Mammary epithelial cell (primary cell): ENCODE measurements around the gene PKIG.

Experiments used
- EZH2 ChIP-seq: IDR thresholded peaks from 2 replicates; pipeline ENCODE4 v1.6.1; 2012; ENCODE audit warnings: low read length, inconsistent platforms, borderline replicate concordance
- TF ChIP-seq, protein P1 (sequence below), 2 donors: IDR thresholded peaks in 1 of 2; conservative IDR thresholded peaks in 1 of 2; 2 replicates each; pipeline ENCODE4 v1.5.1; 2011 to 2012; ENCODE audit warnings: inconsistent platforms in 2 of 2, low read length in 2 of 2, mild to moderate bottlenecking in 2 of 2, control low read depth in 1 of 2, low read depth in 1 of 2; ENCODE audit not compliant: insufficient read depth in 1 of 2; ENCODE audit errors: extremely low read depth in 1 of 2

DNA sequence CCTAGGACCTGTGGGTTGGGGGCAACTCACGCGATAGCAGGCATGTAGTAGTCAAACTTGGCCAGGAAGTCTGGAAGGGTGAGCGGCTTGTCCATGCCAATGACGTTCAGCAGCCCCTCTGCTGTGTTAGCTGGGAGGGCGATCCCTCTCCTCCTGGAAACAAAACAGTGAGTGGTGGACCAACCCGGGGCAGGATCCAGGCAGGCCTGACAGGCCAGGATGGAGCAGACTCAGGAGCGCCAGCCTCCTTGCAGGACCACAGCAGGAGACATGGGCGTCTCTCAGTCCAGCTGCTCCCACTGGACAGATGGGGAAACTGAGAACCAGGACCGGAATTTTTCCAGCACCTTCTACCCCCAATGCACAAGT is 46.6 kb downstream of the PKIG start:
- TF ChIP-seq, protein P1, sequence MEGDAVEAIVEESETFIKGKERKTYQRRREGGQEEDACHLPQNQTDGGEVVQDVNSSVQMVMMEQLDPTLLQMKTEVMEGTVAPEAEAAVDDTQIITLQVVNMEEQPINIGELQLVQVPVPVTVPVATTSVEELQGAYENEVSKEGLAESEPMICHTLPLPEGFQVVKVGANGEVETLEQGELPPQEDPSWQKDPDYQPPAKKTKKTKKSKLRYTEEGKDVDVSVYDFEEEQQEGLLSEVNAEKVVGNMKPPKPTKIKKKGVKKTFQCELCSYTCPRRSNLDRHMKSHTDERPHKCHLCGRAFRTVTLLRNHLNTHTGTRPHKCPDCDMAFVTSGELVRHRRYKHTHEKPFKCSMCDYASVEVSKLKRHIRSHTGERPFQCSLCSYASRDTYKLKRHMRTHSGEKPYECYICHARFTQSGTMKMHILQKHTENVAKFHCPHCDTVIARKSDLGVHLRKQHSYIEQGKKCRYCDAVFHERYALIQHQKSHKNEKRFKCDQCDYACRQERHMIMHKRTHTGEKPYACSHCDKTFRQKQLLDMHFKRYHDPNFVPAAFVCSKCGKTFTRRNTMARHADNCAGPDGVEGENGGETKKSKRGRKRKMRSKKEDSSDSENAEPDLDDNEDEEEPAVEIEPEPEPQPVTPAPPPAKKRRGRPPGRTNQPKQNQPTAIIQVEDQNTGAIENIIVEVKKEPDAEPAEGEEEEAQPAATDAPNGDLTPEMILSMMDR (conservative IDR thresholded peaks at IDR 0.05 in 1 of 2, IDR thresholded peaks at IDR 0.05 in 1 of 2; ENCODE audit: extremely low read depth in 1 of 2, insufficient read depth in 1 of 2, low read depth in 1 of 2, low read length in 2 of 2) = no peak
- TF ChIP-seq EZH2 = no peak
